T-helper 22 cell (primary cell): ENCODE data around the gene LNPEP.
"Not testable (repeated sequence)": the region's sequence is repeated elsewhere in the genome, so short reads cannot be mapped to it uniquely, and the experiment has no call there.

ENCODE experiments used
- DNase-seq: peaks from one replicate; pipeline ENCODE4 v3.0.0-alpha.2; 2020; ENCODE audit warnings: low read depth

Gene LNPEP

GRCh38 chr5:97065475-97065874, 129.6 kb downstream of the LNPEP start:
- no peak for DNase-seq

GRCh38 chr5:97067296-97067850, 131.5 kb downstream of the LNPEP start:
- DNase-seq = no peak

DNA sequence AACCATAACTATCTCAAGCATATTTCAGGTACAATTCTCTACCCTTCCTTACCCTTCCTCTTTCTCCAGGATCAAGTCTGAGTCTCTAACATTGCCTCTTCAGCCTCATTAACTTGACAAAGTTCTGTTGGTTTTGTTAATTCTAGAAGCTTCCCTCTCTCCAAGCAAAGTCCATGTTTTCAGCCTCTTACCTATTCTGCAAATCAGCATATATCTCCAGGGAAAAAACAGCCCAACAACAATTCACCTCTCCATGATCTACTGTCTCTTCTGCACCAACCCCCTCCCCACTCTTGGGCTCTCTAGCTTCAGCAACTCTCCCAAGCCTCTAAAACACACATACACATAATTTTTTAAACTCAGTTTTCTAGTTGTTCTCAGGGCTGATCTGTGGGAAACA, 134.4 kb downstream of the LNPEP start:
- no peak for DNase-seq

DNA sequence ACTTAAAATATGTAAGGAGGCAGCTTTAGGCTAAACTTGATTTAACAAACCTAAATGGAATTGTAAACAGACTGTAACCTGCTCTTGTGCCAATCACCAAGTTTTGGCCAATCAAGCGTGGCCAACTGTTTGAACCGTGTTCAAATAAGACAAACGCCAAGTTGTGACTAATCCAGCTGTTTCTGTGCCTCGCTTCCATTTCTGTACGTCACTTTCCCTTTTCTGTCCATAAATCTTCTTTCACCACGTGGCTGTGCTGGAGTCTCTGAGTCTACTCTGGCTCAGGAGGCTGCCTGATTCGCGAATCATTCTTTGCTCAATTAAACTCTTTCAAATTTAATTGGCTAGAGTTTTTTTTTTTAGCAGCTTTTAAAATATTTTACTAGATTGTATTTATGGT, 135.2 kb downstream of the LNPEP start:
- DNase-seq = no peak

DNA sequence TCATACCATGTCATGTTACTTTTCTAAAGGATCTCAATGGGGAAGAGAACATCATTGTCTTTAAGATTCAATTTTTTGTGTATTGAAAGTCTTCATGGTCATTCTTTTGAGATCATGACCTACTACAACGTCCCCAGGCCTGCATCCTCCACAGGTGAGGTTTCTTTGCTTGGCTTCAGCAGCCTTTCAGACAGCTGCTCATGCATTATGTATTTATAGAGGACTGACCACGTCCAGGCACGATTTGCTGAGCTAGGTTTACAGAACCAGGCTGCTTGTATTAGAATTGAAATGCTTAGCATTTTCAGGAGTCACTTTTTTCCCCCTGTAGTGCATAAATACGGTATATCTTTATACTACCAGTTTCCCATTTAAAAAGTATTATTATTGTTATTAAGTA, 136.1 kb downstream of the LNPEP start:
- no peak for DNase-seq

- DNase-seq = no peak
Measured at GRCh38 chr5:97072696-97073095, 136.8 kb downstream of the LNPEP start.

DNA sequence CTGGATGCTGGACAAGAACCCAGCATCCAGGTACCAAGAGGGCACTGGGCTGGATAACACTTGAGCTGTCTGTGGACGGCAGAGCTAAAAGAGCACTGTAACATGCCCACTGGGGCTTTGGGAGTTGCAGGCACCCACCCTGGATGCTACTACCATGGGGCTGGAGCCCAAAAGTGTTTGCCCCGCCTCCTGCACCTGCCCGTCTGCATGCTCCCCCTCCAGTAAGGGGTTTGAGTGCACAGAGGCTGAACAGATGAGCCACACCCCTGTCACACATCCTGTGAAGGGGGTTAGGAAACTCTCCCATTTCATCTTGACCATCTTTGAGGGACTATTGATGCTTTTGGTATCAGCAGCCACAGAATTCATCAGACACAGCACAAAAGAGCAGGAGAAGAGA, 137.5 kb downstream of the LNPEP start:
- DNase-seq = no peak

- DNase-seq = no peak
Measured at GRCh38 chr5:97074859-97075489, 139.1 kb downstream of the LNPEP start.

- no peak for DNase-seq
Measured at GRCh38 chr5:97075649-97076048, 139.8 kb downstream of the LNPEP start.

GRCh38 chr5:97076098-97076497, 140.2 kb downstream of the LNPEP start:
- no peak for DNase-seq

GRCh38 chr5:97077246-97077645, 141.4 kb downstream of the LNPEP start:
- DNase-seq = no peak

DNA sequence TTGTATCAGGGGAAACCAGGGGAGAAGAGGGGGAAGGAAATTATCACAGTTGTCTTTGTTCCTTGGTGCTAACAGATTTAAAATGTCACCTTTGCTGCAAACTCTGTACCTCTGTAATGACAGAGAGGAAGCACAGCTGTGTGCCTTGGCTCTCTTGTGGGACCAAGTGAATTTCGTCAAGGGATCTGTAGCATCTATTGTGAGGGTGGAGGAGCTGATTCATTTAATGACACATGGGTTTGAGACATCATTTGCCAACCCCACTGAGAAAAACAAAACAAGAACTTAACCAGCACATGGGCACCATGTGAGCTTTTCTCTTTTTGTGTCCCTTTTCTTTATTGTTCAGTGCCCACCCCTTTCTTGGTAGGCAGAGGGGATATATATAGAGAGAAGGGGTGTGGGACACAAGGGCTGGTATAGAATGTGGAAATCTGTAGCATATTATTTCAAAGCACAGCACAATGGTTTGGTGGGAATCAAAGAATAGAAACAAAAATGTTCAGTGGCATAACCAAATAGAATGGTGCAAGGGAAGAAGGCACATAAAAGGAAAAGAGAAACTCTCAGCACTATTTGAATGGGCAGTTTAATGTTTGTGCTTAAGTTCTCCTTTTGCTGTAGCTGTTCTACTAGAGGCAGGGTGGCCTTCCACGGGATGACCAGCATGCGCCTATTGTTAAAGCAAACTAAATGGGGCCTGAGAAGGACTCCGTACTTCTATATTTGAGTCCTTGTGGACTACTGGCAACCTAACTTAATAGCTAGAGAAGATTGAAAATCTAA, 143.3 kb downstream of the LNPEP start:
- no peak for DNase-seq

GRCh38 chr5:97084782-97085458, 149.0 kb downstream of the LNPEP start:
- not testable (repeated sequence) for DNase-seq

GRCh38 chr5:97085459-97086181, 149.7 kb downstream of the LNPEP start:
- no peak for DNase-seq
